ENCODE results near the gene TNS2.
"Not testable (repeated sequence)": the region's sequence is repeated elsewhere in the genome, so short reads cannot be mapped to it uniquely, and the experiment has no call there.

- not testable (repeated sequence) for TF ChIP-seq CTCF (IDR thresholded peaks at IDR 0.05); EZH2 (IDR thresholded peaks at IDR 0.05; ENCODE audit: borderline replicate concordance, insufficient read depth, low read depth, low read length, poor library complexity, severe bottlenecking)
These were observed 16.0 kb upstream of the TNS2 start for GRCh38 chr12:53033832-53034231.
